GM12891 (cell line): ENCODE data around the gene TSSC4.
"Not testable (repeated sequence)": the region's sequence is repeated elsewhere in the genome, so short reads cannot be mapped to it uniquely, and the experiment has no call there.

ENCODE experiments used
- PAX5 ChIP-seq: IDR thresholded peaks from 2 replicates; pipeline ENCODE4 v1.6.1; 2011; ENCODE audit warnings: low read length, moderate library complexity, mild to moderate bottlenecking; ENCODE audit not compliant: insufficient read depth, severe bottlenecking
- POLR2A ChIP-seq: IDR thresholded peaks from 2 replicates; pipeline ENCODE4 v1.6.1; 2011; ENCODE audit warnings: low read depth, low read length, control low read depth
- POLR2AphosphoS5 ChIP-seq: IDR thresholded peaks from 2 replicates; pipeline ENCODE4 v1.6.1; 2011; ENCODE audit warnings: low read depth, low read length, control low read depth
- SPI1 ChIP-seq: IDR thresholded peaks from 2 replicates; pipeline ENCODE4 v1.6.1; 2011; ENCODE audit warnings: low read depth, low read length, control low read depth
- TAF1 ChIP-seq: IDR thresholded peaks from 2 replicates; pipeline ENCODE4 v1.6.1; 2011; ENCODE audit warnings: low read depth, low read length, control low read depth

DNA sequence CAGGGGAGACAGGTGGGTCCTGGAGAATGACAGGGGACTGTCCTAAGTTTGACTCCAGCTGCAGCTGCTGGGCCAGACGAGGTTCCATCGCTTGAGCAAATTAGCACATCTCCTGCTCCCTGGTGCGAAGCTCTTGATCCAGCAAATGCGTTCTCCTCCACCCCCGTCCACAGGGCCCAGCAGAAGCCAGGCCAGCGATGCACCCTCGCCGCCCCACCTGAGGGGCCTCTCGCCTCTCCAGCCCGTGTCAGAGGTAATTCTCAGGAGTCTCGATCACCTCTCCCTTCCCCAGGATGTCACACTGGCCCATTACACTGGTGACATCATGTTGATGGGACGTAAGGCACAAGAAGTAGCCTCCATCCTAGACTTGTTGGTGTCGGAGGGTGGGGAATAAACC is 42.9 kb upstream of the TSSC4 start:
- TF ChIP-seq TAF1, POLR2A, PAX5, POLR2AphosphoS5, SPI1: not testable (repeated sequence)
